KMS-11 (cell line): ENCODE measurements around the gene GRIK2.

Source experiments
- H2AFZ ChIP-seq: fragments of 200-600 bp; sonication (generic); 2 replicates; pipeline ENCODE4 v1.6.1; 2016; ENCODE audit warnings: antibody characterized with exemption, mixed run types, low read depth
- H3K27ac ChIP-seq: fragments of 200-600 bp; sonication (generic); 2 replicates; pipeline ENCODE4 v1.6.1; 2016; ENCODE audit warnings: mild to moderate bottlenecking, mixed run types
- H3K27me3 ChIP-seq: fragments of 200-600 bp; sonication (generic); 2 replicates; pipeline ENCODE4 v1.6.1; 2017; ENCODE audit warnings: mild to moderate bottlenecking, low read depth, mixed run types, moderate library complexity; ENCODE audit not compliant: insufficient read depth
- H3K36me3 ChIP-seq: fragments of 200-600 bp; sonication (generic); 2 replicates; pipeline ENCODE4 v1.6.1; 2017; ENCODE audit warnings: mild to moderate bottlenecking, mixed run types; ENCODE audit not compliant: insufficient read depth
- H3K4me1 ChIP-seq: fragments of 200-600 bp; sonication (generic); 2 replicates; pipeline ENCODE4 v1.6.1; 2016; ENCODE audit warnings: mild to moderate bottlenecking, low read depth, mixed run types; ENCODE audit not compliant: poor library complexity, severe bottlenecking
- H3K4me2 ChIP-seq: fragments of 200-600 bp; sonication (generic); 2 replicates; pipeline ENCODE4 v1.7.0; 2016; ENCODE audit warnings: mild to moderate bottlenecking, mixed run types
- H3K4me3 ChIP-seq: fragments of 200-600 bp; sonication (generic); IDR thresholded peaks from 2 replicates; pipeline ENCODE4 v1.6.1; 2017; ENCODE audit warnings: low read depth, low read length, mixed read lengths; ENCODE audit not compliant: insufficient read depth
- H3K79me2 ChIP-seq: fragments of 200-600 bp; sonication (generic); 2 replicates; pipeline ENCODE4 v1.6.1; 2016; ENCODE audit warnings: low read depth, mixed run types; ENCODE audit not compliant: insufficient read depth
- H3K9ac ChIP-seq: fragments of 200-600 bp; sonication (generic); 2 replicates; pipeline ENCODE4 v1.6.1; 2016; ENCODE audit warnings: mild to moderate bottlenecking, mixed run types
- H4K20me1 ChIP-seq: fragments of 200-600 bp; sonication (generic); 2 replicates; pipeline ENCODE4 v1.6.1; 2016; ENCODE audit warnings: mild to moderate bottlenecking, mixed run types; ENCODE audit not compliant: insufficient read depth
- TF ChIP-seq, protein P1 (sequence below): fragments of 200-600 bp; sonication (generic); conservative IDR thresholded peaks from 2 replicates; pipeline ENCODE4 v1.6.1; 2017; ENCODE audit warnings: low read depth, mild to moderate bottlenecking, antibody characterized with exemption, low read length, moderate library complexity, mixed read lengths

Gene GRIK2

GRCh38 chr6:101439790-101440189 is 46.3 kb downstream of the GRIK2 start:
- H3K27ac ChIP-seq = no peak overlapping the region
- H3K36me3 ChIP-seq = no peaks in the 10 kb centered on the region
- no peak overlapping the region for H3K4me2 ChIP-seq
- H3K4me3 ChIP-seq = no peak overlapping the region
- H3K9ac ChIP-seq = no peak overlapping the region
- no peaks in the 10 kb centered on the region for H3K4me1 ChIP-seq
- TF ChIP-seq, protein P1, sequence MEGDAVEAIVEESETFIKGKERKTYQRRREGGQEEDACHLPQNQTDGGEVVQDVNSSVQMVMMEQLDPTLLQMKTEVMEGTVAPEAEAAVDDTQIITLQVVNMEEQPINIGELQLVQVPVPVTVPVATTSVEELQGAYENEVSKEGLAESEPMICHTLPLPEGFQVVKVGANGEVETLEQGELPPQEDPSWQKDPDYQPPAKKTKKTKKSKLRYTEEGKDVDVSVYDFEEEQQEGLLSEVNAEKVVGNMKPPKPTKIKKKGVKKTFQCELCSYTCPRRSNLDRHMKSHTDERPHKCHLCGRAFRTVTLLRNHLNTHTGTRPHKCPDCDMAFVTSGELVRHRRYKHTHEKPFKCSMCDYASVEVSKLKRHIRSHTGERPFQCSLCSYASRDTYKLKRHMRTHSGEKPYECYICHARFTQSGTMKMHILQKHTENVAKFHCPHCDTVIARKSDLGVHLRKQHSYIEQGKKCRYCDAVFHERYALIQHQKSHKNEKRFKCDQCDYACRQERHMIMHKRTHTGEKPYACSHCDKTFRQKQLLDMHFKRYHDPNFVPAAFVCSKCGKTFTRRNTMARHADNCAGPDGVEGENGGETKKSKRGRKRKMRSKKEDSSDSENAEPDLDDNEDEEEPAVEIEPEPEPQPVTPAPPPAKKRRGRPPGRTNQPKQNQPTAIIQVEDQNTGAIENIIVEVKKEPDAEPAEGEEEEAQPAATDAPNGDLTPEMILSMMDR = no peak
- H2AFZ ChIP-seq = no peak overlapping the region
- H4K20me1 ChIP-seq = no peaks in the 10 kb centered on the region
- no peaks in the 10 kb centered on the region for H3K27me3 ChIP-seq
- H3K79me2 ChIP-seq = no peaks in the 10 kb centered on the region

DNA sequence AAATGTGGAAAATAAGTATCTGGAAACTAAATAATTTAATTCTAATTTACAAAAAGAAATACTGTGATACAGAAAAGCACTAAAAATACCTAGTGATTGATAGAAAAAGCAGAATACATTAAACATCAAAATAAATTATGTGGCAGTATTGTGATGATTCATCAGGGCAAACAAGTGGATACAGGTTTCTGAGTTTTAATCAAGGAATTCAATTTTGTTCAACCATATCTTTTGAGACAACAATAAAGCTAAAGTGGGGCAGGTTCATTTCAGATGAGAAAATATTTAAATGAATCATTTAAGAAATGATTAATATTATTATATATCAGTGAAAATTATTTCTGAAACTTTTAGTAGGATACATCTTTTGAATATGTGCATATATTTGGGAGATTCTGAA is 49.8 kb downstream of the GRIK2 start:
- no peaks in the 10 kb centered on the region for H3K4me1 ChIP-seq
- H2AFZ ChIP-seq = no peak overlapping the region
- H4K20me1 ChIP-seq = no peaks in the 10 kb centered on the region
- H3K36me3 ChIP-seq = no peaks in the 10 kb centered on the region
- TF ChIP-seq, protein P1 = no peak
- H3K79me2 ChIP-seq = no peaks in the 10 kb centered on the region
- H3K4me2 ChIP-seq = no peak overlapping the region
- H3K4me3 ChIP-seq = no peak overlapping the region
- H3K27ac ChIP-seq = no peak overlapping the region
- H3K27me3 ChIP-seq = no peaks in the 10 kb centered on the region
- H3K9ac ChIP-seq = no peak overlapping the region

DNA sequence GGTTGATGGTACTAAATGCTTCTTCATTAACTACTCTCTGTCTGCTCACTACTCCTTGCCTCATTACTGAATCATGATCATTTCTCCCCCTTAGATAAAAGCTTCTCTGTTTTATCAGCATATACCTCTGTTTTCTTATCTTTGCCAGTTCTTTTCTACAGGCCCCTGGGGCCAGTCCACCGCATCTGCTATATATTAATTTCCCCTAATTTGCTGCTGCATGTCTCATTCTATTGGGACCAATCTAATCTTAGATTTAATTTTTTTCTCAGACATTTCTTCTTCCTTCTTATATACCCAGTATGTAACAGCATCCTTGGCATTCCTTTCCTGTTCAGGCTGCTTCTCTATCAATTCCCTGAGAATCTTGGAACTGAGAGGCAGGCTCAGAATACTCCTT is 51.2 kb downstream of the GRIK2 start:
- TF ChIP-seq, protein P1 = no peak
- H3K27ac ChIP-seq = no peak overlapping the region

DNA sequence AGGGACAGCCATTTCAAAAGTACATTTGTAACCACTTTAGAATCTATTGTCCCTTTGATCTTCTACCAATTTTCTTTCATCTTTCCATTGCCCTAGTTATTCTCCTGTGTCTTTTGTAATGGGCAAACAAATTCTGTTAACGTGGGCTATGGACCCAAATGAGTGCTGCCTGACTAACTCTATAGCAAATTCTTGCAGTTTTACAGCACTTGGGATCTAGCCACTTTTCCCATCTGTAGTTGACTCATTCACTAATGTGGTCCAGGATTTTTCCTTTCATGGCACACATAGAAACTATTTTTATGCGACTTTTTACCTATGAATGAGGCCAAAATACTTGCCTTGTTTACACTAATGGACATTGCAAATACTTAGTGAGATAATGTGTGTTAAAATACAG is 52.0 kb downstream of the GRIK2 start:
- no peak overlapping the region for H3K4me3 ChIP-seq
- H3K27me3 ChIP-seq = no peaks in the 10 kb centered on the region
- no peaks in the 10 kb centered on the region for H4K20me1 ChIP-seq
- no peak overlapping the region for H3K4me2 ChIP-seq
- H3K9ac ChIP-seq = no peak overlapping the region
- no peak overlapping the region for H2AFZ ChIP-seq
- H3K79me2 ChIP-seq = no peaks in the 10 kb centered on the region
- no peaks in the 10 kb centered on the region for H3K36me3 ChIP-seq
- TF ChIP-seq, protein P1 = no peak
- H3K4me1 ChIP-seq = no peaks in the 10 kb centered on the region
- H3K27ac ChIP-seq = no peak overlapping the region

More for the DNA sequence above, 51.2 kb downstream of the GRIK2 start:
- Histone ChIP-seq H3K36me3 (no peaks in the 10 kb centered on the region), H3K27me3 (no peaks in the 10 kb centered on the region), H3K9ac (no peak overlapping the region), H3K4me2 (no peak overlapping the region), H3K79me2 (no peaks in the 10 kb centered on the region), H4K20me1 (no peaks in the 10 kb centered on the region), H3K4me1 (no peaks in the 10 kb centered on the region), H2AFZ (no peak overlapping the region), H3K4me3 (no peak overlapping the region)

- no peaks in the 10 kb centered on the region for H3K36me3 ChIP-seq
- H3K4me1 ChIP-seq = no peaks in the 10 kb centered on the region
- TF ChIP-seq, protein P1 = no peak
- no peak overlapping the region for H3K9ac ChIP-seq
- no peak overlapping the region for H3K4me3 ChIP-seq
- H3K27ac ChIP-seq = no peak overlapping the region
- H4K20me1 ChIP-seq = no peaks in the 10 kb centered on the region
- H3K4me2 ChIP-seq = no peak overlapping the region
- no peak overlapping the region for H2AFZ ChIP-seq
- H3K79me2 ChIP-seq = no peaks in the 10 kb centered on the region
- H3K27me3 ChIP-seq = no peaks in the 10 kb centered on the region
Observed at GRCh38 chr6:101450901-101451300, 57.4 kb downstream of the GRIK2 start.
